ENCODE data around the gene MAN1A2.
"Not testable (repeated sequence)": the region's sequence is repeated elsewhere in the genome, so short reads cannot be mapped to it uniquely, and the experiment has no call there.

The MAN1A2 gene

GRCh38 chr1:117367046-117368025 lies at the start of gene MAN1A2:
Gene MAN1A2 (plus strand): TSS chr1:117367449. CDS start chr1:117368184, 735 bp downstream.
- peak within 1 kb of the TSS; percentile 79 for H3K4me3 ChIP-seq (ENCODE audit: low read depth, low read length)
- peak; percentile 33 for DNase-seq (ENCODE audit: low read depth)

- no peak for DNase-seq (ENCODE audit: low read depth)
- no peak overlapping the region for H3K4me3 ChIP-seq (ENCODE audit: low read depth, low read length)
Measured at GRCh38 chr1:117318011-117318410, 49.2 kb upstream of the MAN1A2 start.

GRCh38 chr1:117318426-117318825 lies 48.8 kb upstream of the MAN1A2 start:
- peak; percentile 48 for DNase-seq (ENCODE audit: low read depth)
- H3K4me3 ChIP-seq (ENCODE audit: low read depth, low read length): no peak overlapping the region

- no peak overlapping the region for H3K4me3 ChIP-seq (ENCODE audit: low read depth, low read length)
- DNase-seq (ENCODE audit: low read depth): no peak
Measured at GRCh38 chr1:117320515-117320914, 46.7 kb upstream of the MAN1A2 start.

GRCh38 chr1:117321680-117322609 lies 45.3 kb upstream of the MAN1A2 start:
- DNase-seq (ENCODE audit: low read depth): no peak
- no peak overlapping the region for H3K4me3 ChIP-seq (ENCODE audit: low read depth, low read length)

- no peak overlapping the region for H3K4me3 ChIP-seq (ENCODE audit: low read depth, low read length)
- no peak for DNase-seq (ENCODE audit: low read depth)
Measured at GRCh38 chr1:117324357-117324756, 42.9 kb upstream of the MAN1A2 start.

- not testable (repeated sequence) for H3K4me3 ChIP-seq (ENCODE audit: low read depth, low read length); DNase-seq (ENCODE audit: low read depth)
Measured at GRCh38 chr1:117326035-117326434, 41.2 kb upstream of the MAN1A2 start.

- no peak overlapping the region for H3K4me3 ChIP-seq (ENCODE audit: low read depth, low read length)
- no peak for DNase-seq (ENCODE audit: low read depth)
Measured at GRCh38 chr1:117327011-117327410, 40.2 kb upstream of the MAN1A2 start.

GRCh38 chr1:117335376-117336086 lies 31.7 kb upstream of the MAN1A2 start:
- DNase-seq (ENCODE audit: low read depth): no peak
- no peak overlapping the region for H3K4me3 ChIP-seq (ENCODE audit: low read depth, low read length)

GRCh38 chr1:117336088-117336817 lies 31.0 kb upstream of the MAN1A2 start:
- DNase-seq (ENCODE audit: low read depth): no peak
- H3K4me3 ChIP-seq (ENCODE audit: low read depth, low read length): no peak overlapping the region

- no peak overlapping the region for H3K4me3 ChIP-seq (ENCODE audit: low read depth, low read length)
- peak; percentile 25 for DNase-seq (ENCODE audit: low read depth)
Measured at GRCh38 chr1:117339866-117340700, 27.2 kb upstream of the MAN1A2 start.

- no peak for DNase-seq (ENCODE audit: low read depth)
- H3K4me3 ChIP-seq (ENCODE audit: low read depth, low read length): no peak overlapping the region
Measured at GRCh38 chr1:117341123-117341522, 26.1 kb upstream of the MAN1A2 start.

GRCh38 chr1:117342397-117342796 lies 24.9 kb upstream of the MAN1A2 start:
- DNase-seq (ENCODE audit: low read depth): no peak
- no peak overlapping the region for H3K4me3 ChIP-seq (ENCODE audit: low read depth, low read length)

- no peak overlapping the region for H3K4me3 ChIP-seq (ENCODE audit: low read depth, low read length)
- DNase-seq (ENCODE audit: low read depth): no peak
Measured at GRCh38 chr1:117346206-117346928, 20.9 kb upstream of the MAN1A2 start.

- no peak for DNase-seq (ENCODE audit: low read depth)
- H3K4me3 ChIP-seq (ENCODE audit: low read depth, low read length): no peak overlapping the region
Measured at GRCh38 chr1:117347907-117348306, 19.3 kb upstream of the MAN1A2 start.

GRCh38 chr1:117352695-117353094 lies 14.6 kb upstream of the MAN1A2 start:
- not testable (repeated sequence) for DNase-seq (ENCODE audit: low read depth); H3K4me3 ChIP-seq (ENCODE audit: low read depth, low read length)

- not testable (repeated sequence) for DNase-seq (ENCODE audit: low read depth); H3K4me3 ChIP-seq (ENCODE audit: low read depth, low read length)
Measured at GRCh38 chr1:117357833-117358603, 9.2 kb upstream of the MAN1A2 start.
